Measurements from ENCODE around the gene PMF1. TPM values are rescaled to one million over a fixed set of nuclear protein-coding genes. Genes with fewer than 3 reads are reported as not detected.

The PMF1 gene
- total and polyA plus RNA-seq, 2 experiments from 2014 or later = 112 to 118 TPM

GRCh38 chr1:156241926-156242325 lies 29.1 kb downstream of the PMF1 start, which contains the start of gene BGLAP (continued):
- TF ChIP-seq ZNF462 (CRISPR knock-in tag; IDR thresholded peaks at IDR 0.05) = no peak

GRCh38 chr1:156242738-156243137 lies 29.9 kb downstream of the PMF1 start:
- peaks cover 21% of the 10 kb centered on the region for H3K27me3 Mint-ChIP-seq (ENCODE audit: insufficient read depth, low read depth, poor library complexity)
- peaks cover 22% of the 10 kb centered on the region for H3K4me1 ChIP-seq (ENCODE audit: insufficient read depth)
- H3F3A ChIP-seq (replicated peaks; ENCODE audit: low read depth) = peaks cover 13% of the 10 kb centered on the region; the same call in 1 of the 2 replicates
- H4K20me1 ChIP-seq (replicated peaks; ENCODE audit: insufficient read depth) = no peaks in the 10 kb centered on the region
- no peak overlapping the region for H2AFZ ChIP-seq
- DNase-seq (ENCODE audit: low spot score) (no peak), ATAC-seq (no peak)
- H3K27me3 ChIP-seq (ENCODE audit: insufficient read depth) = no peaks in the 10 kb centered on the region
- H3K36me3 ChIP-seq (ENCODE audit: insufficient read depth) = no peaks in the 10 kb centered on the region
- no peak overlapping the region; the same call in 1 of the 2 replicates for H3K27ac ChIP-seq (ENCODE audit: low read depth)
- peaks cover 24% of the 10 kb centered on the region for H3K36me3 Mint-ChIP-seq (ENCODE audit: low read depth)
- peaks cover 21% of the 10 kb centered on the region for H3K4me1 Mint-ChIP-seq
- no peak overlapping the region for H3K27ac Mint-ChIP-seq
- no peak overlapping the region for H3K4me3 Mint-ChIP-seq
- H3K79me2 ChIP-seq (replicated peaks; ENCODE audit: insufficient read depth) = no peaks in the 10 kb centered on the region
- no peak overlapping the region for H3K4me2 ChIP-seq
- H3K9me2 ChIP-seq (ENCODE audit: insufficient read depth) = no peaks in the 10 kb centered on the region
- H3K4me3 ChIP-seq = no peak overlapping the region
- no peaks in the 10 kb centered on the region for H3K9me3 Mint-ChIP-seq
- TF ChIP-seq STAT1 (IDR thresholded peaks at IDR 0.05; ENCODE audit: unreplicated experiment) = no peak
- no peak for TF ChIP-seq POLR2AphosphoS5 (IDR thresholded peaks at IDR 0.05; ENCODE audit: low read depth)
- no peak for TF ChIP-seq ZNF462 (CRISPR knock-in tag; IDR thresholded peaks at IDR 0.05)
- no peak for TF ChIP-seq EZH2phosphoT487 (IDR thresholded peaks at IDR 0.05; ENCODE audit: unreplicated experiment)
- no peak for TF ChIP-seq EZH2 (IDR thresholded peaks at IDR 0.05; ENCODE audit: low read depth, unreplicated experiment)
- no peak for TF ChIP-seq ZNF114 (CRISPR knock-in tag; IDR thresholded peaks at IDR 0.05)
- TF ChIP-seq CREB1 (CRISPR knock-in tag; IDR thresholded peaks at IDR 0.05; ENCODE audit: low read depth) = no peak
- no peak for TF ChIP-seq CTCF (conservative IDR thresholded peaks at IDR 0.05; ENCODE audit: low read depth in 2 of 2)
